HG03060 (cell line): ENCODE data around the gene SELENOK.
A peak's percentile ranks its signal among the peaks of the same experiment; 100 is the strongest.
"Not testable (repeated sequence)": the region's sequence is repeated elsewhere in the genome, so short reads cannot be mapped to it uniquely, and the experiment has no call there.

Experiments used
- ATAC-seq: cut with Tn5 transposase; IDR thresholded peaks from one replicate; pipeline ENCODE4 v1.9.1; 2021; ENCODE audit warnings: low read depth, moderate number of reproducible peaks; ENCODE audit not compliant: unreplicated experiment

The SELENOK gene

GRCh38 chr3:53891497-53892285 lies at the start of gene SELENOK:
SELENOK (minus strand) TSS chr3:53891859.
- ATAC-seq, result peak; percentile 97

- no peak for ATAC-seq
Observed at GRCh38 chr3:53941184-53941583, 49.5 kb upstream of the SELENOK start.

- no peak for ATAC-seq
Observed at GRCh38 chr3:53940623-53941022, 49.0 kb upstream of the SELENOK start.

GRCh38 chr3:53939813-53940212 lies 48.2 kb upstream of the SELENOK start:
- no peak for ATAC-seq

DNA sequence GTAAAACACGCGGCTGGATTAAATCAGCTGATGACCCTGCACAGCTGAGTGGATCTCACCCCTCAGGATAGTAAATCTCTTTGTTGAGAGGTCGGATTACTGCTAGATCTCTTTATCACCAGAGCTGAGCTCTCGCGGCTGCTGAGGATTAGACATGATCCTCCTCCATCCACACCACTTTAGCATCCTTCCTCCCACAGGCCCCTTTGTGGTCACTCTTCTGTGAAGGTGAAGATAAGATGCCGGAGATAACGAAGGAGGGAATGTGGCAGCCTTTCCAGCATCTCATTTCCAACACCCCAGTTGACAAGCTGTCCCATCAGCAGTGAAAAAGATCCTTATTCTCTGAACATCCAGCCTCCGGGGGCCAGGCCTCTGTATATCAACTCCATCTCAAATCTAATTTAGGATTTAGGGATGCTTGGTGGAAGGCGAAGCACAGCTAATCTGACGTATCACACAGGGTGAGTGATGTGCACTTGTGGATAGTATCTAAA lies 47.5 kb upstream of the SELENOK start:
- no peak for ATAC-seq

DNA sequence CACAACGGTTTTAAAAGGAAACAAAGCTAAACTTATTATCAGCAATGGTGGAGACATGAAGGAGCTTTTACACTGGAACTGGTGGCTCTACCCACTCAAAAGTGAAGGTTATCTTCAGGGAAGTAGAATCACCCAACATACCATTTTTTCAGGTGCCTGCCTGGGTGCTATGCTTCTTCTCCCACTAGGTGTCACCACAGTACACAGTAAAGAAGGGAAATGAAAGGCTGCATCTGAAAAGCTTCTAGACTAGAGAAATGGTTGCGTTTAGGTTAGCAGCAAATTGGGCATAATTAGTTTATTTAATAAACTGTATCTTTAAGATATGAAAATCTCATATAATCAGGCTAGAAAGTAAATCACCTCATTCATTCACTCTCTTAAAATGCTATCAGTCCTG lies 47.0 kb upstream of the SELENOK start:
- peak; percentile 67 for ATAC-seq

DNA sequence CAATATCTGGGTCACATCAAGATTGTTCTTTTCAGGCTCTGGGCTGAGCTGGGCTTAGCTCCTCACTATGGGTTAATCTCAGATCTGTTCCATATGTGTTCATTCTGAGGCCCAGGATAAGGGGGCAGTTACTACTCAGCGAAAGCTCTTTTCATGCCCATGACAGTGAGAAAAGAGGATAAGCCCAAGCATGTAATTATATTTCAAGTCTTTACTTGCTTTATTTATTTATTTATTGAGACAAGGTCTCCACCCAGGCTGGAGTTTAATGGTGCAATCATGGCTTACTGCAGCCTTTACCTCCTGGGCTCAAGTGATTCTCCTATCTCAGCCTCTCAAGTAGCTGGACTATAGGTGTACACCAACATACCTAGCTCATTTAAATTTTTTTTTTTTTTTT lies 44.7 kb upstream of the SELENOK start:
- no peak for ATAC-seq

DNA sequence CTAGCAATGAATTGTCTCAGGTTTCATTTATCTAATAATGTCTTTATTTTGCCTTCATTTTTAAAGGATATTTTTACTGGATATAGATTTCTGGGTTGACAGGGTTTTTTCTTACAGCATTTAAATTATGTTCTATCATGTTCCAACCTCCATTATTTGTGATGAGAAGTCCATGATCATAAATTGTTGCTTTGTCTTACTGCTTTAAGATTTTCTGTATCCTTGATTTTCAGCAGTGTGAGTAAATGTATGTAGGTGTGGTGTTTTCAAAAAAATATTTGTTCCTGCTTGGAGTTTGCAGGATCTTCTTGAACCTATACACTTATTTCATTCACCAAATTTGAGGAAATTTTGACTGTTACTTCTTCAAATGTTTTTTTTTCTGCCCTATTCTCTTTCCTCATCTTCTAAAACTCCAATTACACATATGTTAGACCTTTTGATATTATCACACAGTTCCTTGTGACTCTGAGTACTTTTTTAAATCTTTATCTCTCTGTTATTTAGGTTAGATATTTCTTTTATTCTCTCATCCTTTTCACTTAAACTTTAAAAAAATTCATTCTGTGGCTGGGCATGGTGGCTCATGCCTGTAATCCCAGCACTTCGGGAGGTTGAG lies 43.7 kb upstream of the SELENOK start:
- no peak for ATAC-seq

GRCh38 chr3:53927208-53927872 lies 35.7 kb upstream of the SELENOK start:
- ATAC-seq, result not testable (repeated sequence)

DNA sequence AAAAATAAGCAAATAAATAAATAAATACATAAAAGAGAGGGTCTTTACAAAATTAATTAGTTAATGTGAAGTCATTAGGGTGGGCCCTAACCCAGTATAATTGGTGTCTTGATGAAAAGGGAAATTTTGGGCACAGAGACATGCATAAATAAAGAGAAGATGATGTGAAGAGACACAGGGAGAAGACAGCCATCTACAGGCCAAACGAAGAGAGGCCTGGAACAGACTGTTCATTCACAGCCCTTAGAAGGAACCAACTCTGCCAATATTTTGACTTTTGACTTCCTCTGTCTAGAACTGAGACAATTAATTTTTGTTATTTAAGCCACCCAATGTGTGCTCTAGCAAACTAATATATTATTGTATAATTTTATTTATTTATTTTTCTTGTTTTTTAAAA lies 29.6 kb upstream of the SELENOK start:
- no peak for ATAC-seq

DNA sequence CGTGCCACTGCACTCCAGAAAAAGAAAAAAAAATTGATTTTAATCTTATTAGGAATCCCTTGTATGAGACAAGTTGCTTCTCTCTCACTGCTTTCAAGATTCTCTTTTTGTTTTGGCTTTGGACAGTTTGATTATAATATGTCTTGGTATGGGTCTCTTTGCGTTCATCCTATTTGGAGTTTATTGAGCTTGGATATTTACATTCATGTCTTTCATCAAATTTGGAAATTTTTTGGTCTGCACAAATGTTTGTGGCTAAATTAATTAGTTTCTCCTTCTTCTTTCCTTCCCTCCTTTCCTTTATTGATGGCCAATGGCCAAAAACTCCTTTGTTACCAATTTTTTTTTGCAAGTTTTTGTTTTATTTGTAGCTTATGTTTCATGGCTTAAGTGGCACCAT lies 28.1 kb upstream of the SELENOK start:
- no peak for ATAC-seq

- no peak for ATAC-seq
Observed at GRCh38 chr3:53913401-53913800, 21.7 kb upstream of the SELENOK start.

- no peak for ATAC-seq
Observed at GRCh38 chr3:53902711-53903110, 11.1 kb upstream of the SELENOK start.

GRCh38 chr3:53902067-53902466 lies 10.4 kb upstream of the SELENOK start:
- ATAC-seq, result no peak

DNA sequence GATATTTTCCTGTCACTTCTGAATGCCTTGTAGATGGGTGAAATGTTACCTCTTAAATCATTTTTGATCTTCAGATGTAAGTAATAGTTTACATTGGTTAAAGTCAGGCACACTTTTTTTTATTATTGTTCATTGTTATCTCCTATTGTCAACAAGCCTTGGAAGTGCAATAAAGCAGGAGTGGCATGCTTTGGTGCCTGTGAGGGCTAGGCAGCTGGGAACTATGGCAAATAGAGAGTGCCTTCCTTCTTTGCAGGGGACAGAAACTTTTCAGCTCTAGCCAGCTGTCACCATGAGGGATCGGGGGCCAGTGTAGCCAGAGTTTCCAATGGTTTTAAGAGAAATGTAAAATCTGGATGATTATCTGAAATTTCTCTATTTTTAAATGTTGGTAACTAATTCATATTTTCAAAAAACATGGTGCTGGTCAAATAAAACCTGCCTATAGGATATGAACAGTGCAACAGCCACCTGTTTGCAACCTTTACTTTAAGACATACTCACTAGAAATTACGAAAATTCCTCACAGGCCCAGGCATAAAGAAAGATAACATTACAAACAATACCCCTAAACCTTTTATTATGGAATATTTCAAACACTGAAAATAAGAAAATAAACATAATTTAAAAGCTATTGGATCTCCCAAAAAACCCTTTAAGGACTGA lies 9.1 kb upstream of the SELENOK start:
- ATAC-seq, result no peak

DNA sequence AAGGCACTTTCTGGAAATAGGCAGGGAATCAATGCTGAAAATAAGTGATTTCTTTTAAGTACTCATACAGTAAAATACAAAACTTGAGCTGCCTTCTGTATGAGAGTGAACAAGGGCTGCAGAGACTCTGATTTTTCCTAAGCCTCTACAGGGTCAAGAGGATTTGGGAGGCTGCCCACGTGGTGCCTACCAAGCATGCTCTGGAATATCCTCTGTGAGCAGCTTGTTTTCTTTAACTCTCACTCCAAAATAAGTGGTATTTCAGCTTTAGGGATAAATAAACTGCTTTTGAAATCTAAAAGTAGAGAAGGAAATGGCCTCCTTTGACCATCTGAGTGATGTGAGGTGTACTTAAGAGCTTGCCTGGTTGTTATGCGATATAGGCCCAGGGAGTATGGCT lies 8.1 kb upstream of the SELENOK start:
- no peak for ATAC-seq

GRCh38 chr3:53892286-53892637 lies 603 bp upstream of the SELENOK start:
- ATAC-seq, result no peak

GRCh38 chr3:53890726-53891475 lies 758 bp downstream of the SELENOK start:
- no peak for ATAC-seq

DNA sequence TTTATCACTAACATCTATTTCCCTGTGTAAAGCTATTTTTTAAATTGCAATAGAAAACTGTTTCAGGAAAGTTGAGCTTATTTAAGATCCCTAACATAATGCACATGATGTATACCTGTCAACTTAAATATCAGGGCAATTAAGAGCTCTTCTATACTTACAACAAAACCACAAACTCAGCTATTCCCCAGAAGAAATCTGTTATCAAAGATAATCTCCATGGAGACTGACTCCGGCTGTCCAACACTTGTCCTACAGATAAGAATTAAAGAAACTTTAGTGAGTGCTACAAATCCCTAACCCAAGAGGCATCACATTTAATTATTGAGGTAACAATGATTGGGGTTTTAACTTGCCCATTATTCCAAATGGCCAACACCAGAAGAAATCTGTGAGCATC lies 3.4 kb downstream of the SELENOK start:
- no peak for ATAC-seq

- ATAC-seq, result no peak
Observed at GRCh38 chr3:53887446-53887845, 4.2 kb downstream of the SELENOK start.
